ENCODE results near the gene DARS1.

- TF ChIP-seq CTCF (conservative IDR thresholded peaks at IDR 0.05; ENCODE audit: low read length) (no peak), EZH2phosphoT487 (IDR thresholded peaks at IDR 0.05; ENCODE audit: borderline replicate concordance) (no peak)
Measured at GRCh38 chr2:136014411-136014810, 29.0 kb upstream of the DARS1 start.
